Activated naive CD8-positive, alpha-beta T cell treated with anti-CD3 and anti-CD28 coated beads, Interleukin-2, amount 50 U/mL, for 24 hours (primary cell): Measurements from ENCODE around the gene TMEM190.
A peak's percentile ranks its signal among the peaks of the same experiment; 100 is the strongest.
"Not testable (repeated sequence)": the region's sequence is repeated elsewhere in the genome, so short reads cannot be mapped to it uniquely, and the experiment has no call there.

Experiments
- ATAC-seq: fragments of 150-1000 bp; cut with Tn5 transposase; one replicate; pipeline ENCODE4 v1.10.0; 2021
- DNase-seq: peaks from one replicate; pipeline ENCODE4 v3.0.0; 2021
- H3K27ac Mint-ChIP-seq: one replicate; pipeline ENCODE4 v1.8.0; 2021; ENCODE audit warnings: mild to moderate bottlenecking, mixed read lengths
- H3K27me3 Mint-ChIP-seq: one replicate; pipeline ENCODE4 v1.8.0; 2021; ENCODE audit warnings: mixed read lengths
- H3K36me3 Mint-ChIP-seq: one replicate; pipeline ENCODE4 v1.8.0; 2021; ENCODE audit warnings: low read depth, mixed read lengths
- H3K4me1 Mint-ChIP-seq: one replicate; pipeline ENCODE4 v1.8.0; 2021; ENCODE audit warnings: mixed read lengths
- H3K4me3 Mint-ChIP-seq: one replicate; pipeline ENCODE4 v1.8.0; 2021; ENCODE audit warnings: mild to moderate bottlenecking, moderate library complexity, mixed read lengths
- H3K9me3 Mint-ChIP-seq: one replicate; pipeline ENCODE4 v1.8.0; 2021; ENCODE audit warnings: mixed read lengths

Gene TMEM190

GRCh38 chr19:55406091-55406825 is 29.6 kb downstream of the TMEM190 start:
- peaks cover 47% of the 10 kb centered on the region for H3K36me3 Mint-ChIP-seq
- peak overlapping the region; percentile 86 for H3K27ac Mint-ChIP-seq

GRCh38 chr19:55406826-55407549 is 30.4 kb downstream of the TMEM190 start:
- ATAC-seq (no peak), DNase-seq (peak; percentile 32)
- peaks cover 44% of the 10 kb centered on the region for H3K36me3 Mint-ChIP-seq
- H3K4me3 Mint-ChIP-seq: peak overlapping the region; percentile 92
- H3K9me3 Mint-ChIP-seq: peaks cover 11% of the 10 kb centered on the region
- no peaks in the 10 kb centered on the region for H3K27me3 Mint-ChIP-seq
- H3K4me1 Mint-ChIP-seq: peaks cover 42% of the 10 kb centered on the region
- peak overlapping the region; percentile 86 for H3K27ac Mint-ChIP-seq

More at GRCh38 chr19:55406091-55406825, 29.6 kb downstream of the TMEM190 start:
- Mint-ChIP-seq H3K4me1 (peaks cover 42% of the 10 kb centered on the region), H3K4me3 (peak overlapping the region; percentile 92), H3K9me3 (peaks cover 11% of the 10 kb centered on the region), H3K27me3 (no peaks in the 10 kb centered on the region)
- ATAC-seq: no peak
- DNase-seq: no peak

GRCh38 chr19:55407550-55407799 is 30.8 kb downstream of the TMEM190 start, which contains the start of gene UBE2S:
Gene UBE2S (minus strand): TSS chr19:55407788. CDS start chr19:55407589, 199 bp downstream.
- Mint-ChIP-seq H3K4me1 (peaks cover 42% of the 10 kb centered on the region), H3K4me3 (peak within 1 kb of the TSS; percentile 92), H3K27ac (peak within 1 kb of the TSS; percentile 98), H3K9me3 (peaks cover 11% of the 10 kb centered on the region), H3K36me3 (peaks cover 39% of the 10 kb centered on the region)
- ATAC-seq, DNase-seq, H3K27me3 Mint-ChIP-seq: not testable (repeated sequence)

- peaks cover 34% of the 10 kb centered on the region for H3K36me3 Mint-ChIP-seq
- peaks cover 11% of the 10 kb centered on the region for H3K9me3 Mint-ChIP-seq
- peak overlapping the region; percentile 98 for H3K27ac Mint-ChIP-seq
- DNase-seq (peak; percentile 96), ATAC-seq (peak; percentile 96)
- H3K4me1 Mint-ChIP-seq: peaks cover 40% of the 10 kb centered on the region
- no peaks in the 10 kb centered on the region for H3K27me3 Mint-ChIP-seq
- peak overlapping the region; percentile 92 for H3K4me3 Mint-ChIP-seq
Measured at GRCh38 chr19:55407800-55408532, 31.3 kb downstream of the TMEM190 start.

GRCh38 chr19:55408533-55408872 is 31.9 kb downstream of the TMEM190 start:
- Mint-ChIP-seq H3K9me3 (peaks cover 11% of the 10 kb centered on the region), H3K27me3 (no peaks in the 10 kb centered on the region), H3K27ac (peak overlapping the region; percentile 98), H3K4me3 (peak overlapping the region; percentile 92), H3K4me1 (peaks cover 37% of the 10 kb centered on the region), H3K36me3 (peaks cover 29% of the 10 kb centered on the region)
- DNase-seq: no peak
- ATAC-seq: no peak

GRCh38 chr19:55409179-55409578 is 32.6 kb downstream of the TMEM190 start:
- not testable (repeated sequence) for ATAC-seq, H3K27me3 Mint-ChIP-seq, DNase-seq
- H3K4me3 Mint-ChIP-seq: peak overlapping the region; percentile 43
- H3K4me1 Mint-ChIP-seq: peaks cover 32% of the 10 kb centered on the region
- H3K36me3 Mint-ChIP-seq: peaks cover 23% of the 10 kb centered on the region
- peaks cover 11% of the 10 kb centered on the region for H3K9me3 Mint-ChIP-seq
- peak overlapping the region; percentile 98 for H3K27ac Mint-ChIP-seq

GRCh38 chr19:55410168-55410567 is 33.5 kb downstream of the TMEM190 start:
- ATAC-seq (no peak), DNase-seq (no peak)
- H3K4me3 Mint-ChIP-seq: no peak overlapping the region
- peaks cover 2% of the 10 kb centered on the region for H3K27me3 Mint-ChIP-seq
- peaks cover 11% of the 10 kb centered on the region for H3K9me3 Mint-ChIP-seq
- peaks cover 21% of the 10 kb centered on the region for H3K36me3 Mint-ChIP-seq
- no peak overlapping the region for H3K27ac Mint-ChIP-seq
- peaks cover 32% of the 10 kb centered on the region for H3K4me1 Mint-ChIP-seq

- Mint-ChIP-seq H3K36me3 (no peaks in the 10 kb centered on the region), H3K4me3 (no peak overlapping the region), H3K9me3 (no peaks in the 10 kb centered on the region), H3K27me3 (peaks cover 2% of the 10 kb centered on the region), H3K27ac (no peak overlapping the region), H3K4me1 (peaks cover 13% of the 10 kb centered on the region)
- ATAC-seq (peak; percentile 76), DNase-seq (peak; percentile 53)
Measured at GRCh38 chr19:55418185-55418584, 41.6 kb downstream of the TMEM190 start.

- Mint-ChIP-seq H3K36me3 (no peaks in the 10 kb centered on the region), H3K4me1 (peaks cover 13% of the 10 kb centered on the region), H3K9me3 (no peaks in the 10 kb centered on the region), H3K27ac (no peak overlapping the region), H3K27me3 (peaks cover 7% of the 10 kb centered on the region), H3K4me3 (no peak overlapping the region)
- DNase-seq (no peak), ATAC-seq (no peak)
Measured at GRCh38 chr19:55419103-55419502, 42.5 kb downstream of the TMEM190 start.

GRCh38 chr19:55419624-55420236 is 43.1 kb downstream of the TMEM190 start:
- H3K27me3 Mint-ChIP-seq: peaks cover 7% of the 10 kb centered on the region
- no peaks in the 10 kb centered on the region for H3K9me3 Mint-ChIP-seq
- peaks cover 13% of the 10 kb centered on the region for H3K4me1 Mint-ChIP-seq
- H3K36me3 Mint-ChIP-seq: no peaks in the 10 kb centered on the region
- H3K27ac Mint-ChIP-seq: no peak overlapping the region
- no peak for ATAC-seq
- no peak for DNase-seq
- no peak overlapping the region for H3K4me3 Mint-ChIP-seq

- H3K9me3 Mint-ChIP-seq, ATAC-seq, H3K36me3 Mint-ChIP-seq, H3K4me3 Mint-ChIP-seq, H3K27me3 Mint-ChIP-seq, H3K27ac Mint-ChIP-seq, DNase-seq: not testable (repeated sequence)
- H3K4me1 Mint-ChIP-seq: peaks cover 13% of the 10 kb centered on the region
Measured at GRCh38 chr19:55421281-55421680, 44.7 kb downstream of the TMEM190 start.

GRCh38 chr19:55423225-55424005 is 46.8 kb downstream of the TMEM190 start:
- peaks cover 9% of the 10 kb centered on the region for H3K4me1 Mint-ChIP-seq
- no peak overlapping the region for H3K4me3 Mint-ChIP-seq
- no peaks in the 10 kb centered on the region for H3K9me3 Mint-ChIP-seq
- DNase-seq (no peak), ATAC-seq (no peak)
- H3K27ac Mint-ChIP-seq: no peak overlapping the region
- H3K27me3 Mint-ChIP-seq: peaks cover 4% of the 10 kb centered on the region
- H3K36me3 Mint-ChIP-seq: no peaks in the 10 kb centered on the region

- peaks cover 8% of the 10 kb centered on the region for H3K27me3 Mint-ChIP-seq
- peaks cover 11% of the 10 kb centered on the region for H3K4me1 Mint-ChIP-seq
- H3K27ac Mint-ChIP-seq: no peak overlapping the region
- ATAC-seq (no peak), DNase-seq (no peak)
- no peaks in the 10 kb centered on the region for H3K36me3 Mint-ChIP-seq
- H3K9me3 Mint-ChIP-seq: no peaks in the 10 kb centered on the region
- no peak overlapping the region for H3K4me3 Mint-ChIP-seq
Measured at GRCh38 chr19:55424518-55424917, 47.9 kb downstream of the TMEM190 start.

- DNase-seq (no peak), ATAC-seq (no peak)
- Mint-ChIP-seq H3K4me3 (no peak overlapping the region), H3K9me3 (no peaks in the 10 kb centered on the region), H3K27ac (no peak overlapping the region), H3K4me1 (peaks cover 10% of the 10 kb centered on the region), H3K27me3 (peaks cover 20% of the 10 kb centered on the region), H3K36me3 (no peaks in the 10 kb centered on the region)
Measured at GRCh38 chr19:55426042-55426441, 49.4 kb downstream of the TMEM190 start.
